ENCODE measurements around the gene C1orf87.
A peak's percentile ranks its signal among the peaks of the same experiment; 100 is the strongest.

C1orf87 gene, protein sequence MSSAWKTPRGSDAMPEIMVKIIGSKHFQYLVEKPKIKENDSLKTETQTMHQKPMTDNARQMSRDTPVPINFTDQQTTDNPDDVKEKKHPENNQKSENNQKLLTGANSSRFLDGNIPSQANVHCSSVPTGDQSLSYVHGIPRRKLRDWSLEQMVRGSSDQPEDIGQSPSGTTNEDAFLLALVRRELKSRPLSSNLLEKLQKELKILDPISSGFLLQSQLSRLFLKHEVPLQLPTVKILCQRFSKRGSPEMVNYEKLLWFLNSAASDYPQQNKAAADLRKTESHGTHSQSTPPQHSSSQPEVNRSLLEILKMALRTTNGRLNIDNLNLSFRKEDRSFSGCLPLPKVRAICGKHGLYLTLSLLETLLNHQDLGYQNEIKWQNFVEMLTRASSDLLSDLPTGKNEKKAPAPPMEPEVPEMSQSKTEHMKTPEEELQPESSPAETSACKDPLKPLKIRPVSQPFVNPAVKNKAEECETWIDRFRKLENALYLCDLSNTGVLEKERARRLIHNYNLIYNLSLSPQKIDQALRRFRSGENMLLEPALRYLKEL

DNA sequence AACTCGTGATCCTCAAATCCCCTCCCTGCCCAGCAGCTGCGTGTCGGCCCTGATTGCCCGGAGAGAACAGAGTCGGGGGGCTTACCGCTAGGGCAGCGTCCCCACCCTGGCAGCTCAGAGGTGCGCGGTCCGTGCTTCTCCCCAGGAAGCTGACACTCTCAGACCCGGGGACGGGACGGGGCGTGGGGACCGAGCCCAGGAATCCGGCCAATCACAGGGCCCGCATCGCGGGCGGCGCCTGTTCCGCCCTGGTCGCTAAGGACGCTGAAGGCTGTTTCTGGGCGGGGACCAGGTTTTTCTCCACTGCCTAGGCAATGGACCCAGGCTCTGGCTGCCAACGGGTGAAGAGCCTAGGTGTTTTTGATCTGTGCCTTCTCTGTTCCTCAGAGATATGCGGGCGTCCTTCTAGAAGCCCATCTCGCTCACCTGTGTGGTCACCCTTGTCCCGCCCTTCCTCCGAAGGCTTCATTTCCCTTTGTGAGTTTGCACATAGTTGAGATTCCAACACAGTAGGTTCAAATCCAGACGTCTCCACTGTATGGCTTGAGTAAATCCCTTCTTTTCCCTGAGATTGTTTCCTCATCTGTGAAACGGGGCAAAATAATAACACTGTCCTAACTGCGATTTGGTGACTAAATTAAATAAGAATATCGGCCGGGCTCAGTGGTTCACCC is at the start of gene C1orf87:
Gene C1orf87, minus strand, starts transcription at position 166 of the 674 bp plus-strand sequence. CDS start 1,127 bp downstream, outside the sequence.
- DNase-seq, result peak; percentile 28

DNA sequence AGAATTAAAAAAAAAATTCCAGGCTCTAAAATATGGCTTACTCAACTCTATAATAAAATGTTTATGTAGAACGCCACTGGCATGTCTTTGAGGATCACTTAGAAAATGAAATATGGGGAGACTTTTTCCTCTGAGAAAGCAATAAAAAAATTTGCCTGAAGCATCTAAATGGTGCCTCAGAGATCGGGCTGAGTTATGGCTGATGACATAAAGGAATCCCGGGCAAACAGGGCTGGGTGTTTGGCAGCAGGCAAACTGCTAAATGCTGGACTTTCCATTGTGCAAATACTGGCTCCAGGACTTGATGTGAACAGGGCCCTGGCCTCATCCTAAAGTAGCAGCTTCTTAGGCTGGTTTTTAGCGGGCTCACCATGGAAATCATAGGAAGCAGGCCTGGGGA is 44.5 kb upstream of the C1orf87 start:
- no peak for DNase-seq

DNA sequence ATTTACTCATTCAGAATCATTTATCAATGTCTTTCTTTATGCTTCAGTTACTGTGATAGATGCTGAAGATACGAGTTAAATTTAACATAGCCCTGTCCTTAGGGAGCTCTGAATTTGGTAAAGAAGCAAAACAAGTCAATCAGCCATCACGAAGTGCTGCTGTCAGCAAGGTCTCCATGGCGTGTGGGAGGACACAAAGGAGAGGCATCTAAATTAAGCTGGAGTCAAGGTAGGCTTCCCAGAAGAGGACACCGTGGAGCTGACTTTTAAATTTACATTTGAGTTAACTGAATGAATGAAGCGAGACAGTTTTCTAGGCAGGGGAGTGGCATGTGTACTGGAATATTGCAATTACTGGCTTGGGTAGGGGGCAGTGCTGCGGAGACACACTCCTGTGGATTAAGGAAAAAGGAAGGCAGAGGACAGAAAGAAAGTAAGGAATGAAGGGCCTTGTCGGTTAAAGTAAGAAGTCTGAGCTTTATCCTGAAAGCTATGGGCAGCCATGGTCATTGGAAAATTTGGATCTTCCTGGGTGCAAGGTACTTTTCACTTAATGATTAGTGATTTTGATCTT is 41.3 kb upstream of the C1orf87 start:
- DNase-seq, result no peak

DNA sequence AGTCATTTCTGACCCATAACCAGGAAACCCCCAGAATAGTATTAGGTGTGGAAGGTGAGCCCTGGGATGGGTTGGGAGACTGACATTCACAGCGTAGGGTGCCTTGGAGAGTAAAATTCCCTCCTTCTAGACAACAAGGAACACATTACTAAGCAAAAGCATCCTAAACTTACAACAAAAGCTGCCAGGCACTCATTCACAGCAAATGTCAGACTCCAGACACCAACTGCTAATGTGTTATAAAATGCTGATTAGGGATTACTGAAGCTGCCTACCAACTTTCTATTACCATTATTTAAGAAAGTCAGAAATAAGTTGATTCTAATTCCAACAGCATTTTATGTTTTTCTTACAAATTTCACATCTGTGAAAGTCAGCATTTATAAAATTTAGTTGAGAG is 40.0 kb upstream of the C1orf87 start:
- no peak for DNase-seq

DNA sequence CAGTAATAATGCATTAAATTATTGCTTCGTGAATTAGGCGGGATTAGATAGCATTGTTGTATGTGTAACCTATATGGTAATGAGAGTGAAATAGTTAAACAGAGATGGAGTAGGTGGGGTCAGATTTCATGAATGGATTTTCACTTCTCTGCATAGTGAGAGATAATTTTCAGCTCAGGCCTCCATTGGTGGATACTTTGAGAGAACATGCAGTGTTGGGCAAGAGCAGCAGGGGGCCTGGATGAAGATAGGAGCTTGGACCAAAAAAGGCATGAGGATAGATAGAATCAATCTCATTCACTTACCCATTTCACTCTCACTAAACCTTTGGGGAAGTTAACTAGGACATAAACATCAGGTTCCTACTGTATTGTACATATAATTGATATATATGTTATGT is 39.5 kb upstream of the C1orf87 start:
- no peak for DNase-seq

DNA sequence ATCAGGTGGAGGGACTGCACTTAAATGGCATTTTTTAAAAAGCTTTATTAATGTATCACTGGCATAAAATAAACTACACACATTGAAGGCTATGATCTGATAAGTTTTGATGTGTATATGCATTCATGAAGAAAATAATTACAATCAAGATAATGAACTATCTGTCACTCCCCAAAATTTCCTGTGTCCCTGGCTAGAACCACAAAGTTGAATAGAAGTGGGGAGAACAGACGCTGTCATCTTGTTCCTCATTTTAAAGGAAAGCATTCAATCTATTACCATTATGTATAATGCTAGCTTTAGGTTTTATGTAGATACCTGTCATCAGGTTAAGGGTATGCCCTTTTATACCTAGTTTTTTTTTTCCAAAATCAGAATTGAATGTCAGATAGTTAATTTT is 38.1 kb upstream of the C1orf87 start:
- no peak for DNase-seq

DNA sequence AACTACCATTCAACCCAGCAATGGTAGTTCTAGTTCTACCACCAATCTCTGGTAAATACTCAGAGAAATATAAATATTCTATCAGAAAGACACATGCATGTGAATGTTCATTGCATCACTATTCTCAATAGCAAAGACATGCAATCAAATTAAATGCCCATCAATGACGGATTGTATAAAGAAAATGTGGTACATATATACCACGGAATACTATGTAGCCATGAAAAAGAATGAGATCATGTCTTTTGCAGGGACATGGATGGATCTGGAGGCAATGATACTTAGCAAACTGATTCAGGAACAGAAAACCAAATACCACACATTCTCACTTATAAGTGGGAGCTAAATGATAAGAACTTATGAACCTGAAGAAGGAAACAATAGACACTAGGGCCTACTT is 37.5 kb upstream of the C1orf87 start:
- no peak for DNase-seq

DNA sequence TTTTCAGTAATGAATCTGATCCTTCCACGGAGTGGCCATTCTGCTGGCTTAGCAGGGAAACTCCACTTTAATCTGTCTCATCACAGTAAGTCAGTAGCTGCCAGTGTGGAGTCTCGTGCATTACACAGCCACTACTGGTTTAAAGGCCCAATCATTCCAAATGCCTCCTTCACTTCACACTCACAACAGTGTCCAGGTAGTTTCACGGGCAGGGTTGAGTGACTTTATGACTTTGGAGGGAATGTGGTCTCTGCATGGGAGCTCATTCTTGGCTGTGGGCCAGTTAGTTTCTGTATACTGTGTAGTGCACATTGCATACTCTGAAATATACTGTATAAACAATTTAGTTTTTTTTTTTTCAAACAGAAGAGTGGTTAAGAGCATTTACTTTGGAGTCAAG is 34.6 kb upstream of the C1orf87 start:
- DNase-seq, result no peak

DNA sequence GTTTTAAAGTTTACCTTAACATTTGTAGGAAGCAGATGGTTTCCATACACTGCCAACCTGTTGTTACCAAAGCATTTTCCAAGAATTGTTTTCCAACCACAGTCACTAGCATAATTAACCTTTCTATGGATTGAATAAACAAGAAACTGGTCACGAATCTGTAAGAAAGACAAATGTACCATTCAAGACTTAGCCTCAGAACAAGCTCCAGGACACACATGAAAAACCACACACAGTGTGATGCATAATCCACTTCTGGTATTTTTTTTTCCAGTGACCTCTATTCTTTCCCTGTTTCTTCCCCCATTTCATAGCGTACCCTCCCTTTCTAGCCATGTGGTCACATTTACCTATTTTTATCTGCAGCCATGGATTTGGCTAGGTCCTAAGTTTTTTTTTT is 29.6 kb upstream of the C1orf87 start:
- no peak for DNase-seq

DNA sequence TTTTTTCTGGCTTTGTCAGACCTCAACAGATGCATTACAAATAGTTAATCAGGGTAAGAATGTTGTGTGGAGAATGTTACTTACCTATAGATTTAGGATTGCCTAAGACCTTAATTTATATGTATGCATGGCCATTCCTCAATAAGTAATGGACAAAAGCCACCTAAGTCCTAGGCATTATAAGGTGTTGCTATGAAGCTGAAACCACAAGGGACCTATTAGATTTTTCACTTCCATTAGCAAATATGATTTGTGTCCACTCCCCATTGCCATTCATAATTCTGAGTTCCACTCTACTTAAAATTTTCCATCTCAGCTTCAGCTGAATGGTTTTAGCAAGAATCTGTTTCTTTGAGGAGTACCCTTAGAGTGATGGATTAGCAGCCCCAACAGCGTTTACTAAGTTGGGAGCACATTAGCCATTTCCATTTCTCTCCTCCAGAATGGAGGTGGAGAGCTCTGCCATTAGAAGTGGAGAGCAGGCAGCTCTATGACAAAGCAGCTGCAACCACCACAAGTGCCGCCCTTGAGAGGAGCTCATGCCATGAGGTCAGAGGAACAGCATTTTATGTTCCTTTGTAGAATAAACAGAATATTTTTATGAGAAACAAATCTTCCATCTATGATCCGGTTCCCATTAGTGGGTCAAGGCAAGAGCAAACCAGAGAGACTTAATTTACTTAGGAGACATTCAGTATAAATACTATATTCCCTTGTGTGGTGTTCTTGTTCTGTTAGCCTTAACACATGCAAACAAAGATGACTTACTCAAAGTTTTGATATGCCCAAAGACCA is 28.9 kb upstream of the C1orf87 start:
- DNase-seq, result no peak

DNA sequence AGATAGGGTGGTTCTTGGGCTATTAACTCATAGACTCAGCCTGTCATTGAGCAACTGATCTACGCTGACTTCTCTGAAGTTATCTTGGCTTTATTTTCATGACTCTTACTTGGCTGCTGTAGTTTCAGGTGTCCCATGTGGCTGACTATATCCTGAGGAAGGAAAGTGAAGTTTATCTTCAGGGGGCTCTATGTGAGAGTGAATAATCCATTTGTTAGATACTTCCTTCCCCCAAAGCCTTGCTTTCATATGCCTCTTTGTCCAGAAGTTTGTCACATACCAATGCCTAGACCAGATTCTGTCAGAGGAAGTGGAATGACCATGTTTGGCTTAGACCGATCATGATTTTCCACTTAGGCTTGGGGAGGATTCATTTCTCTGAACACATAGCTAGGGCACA is 27.9 kb upstream of the C1orf87 start:
- DNase-seq, result no peak

DNA sequence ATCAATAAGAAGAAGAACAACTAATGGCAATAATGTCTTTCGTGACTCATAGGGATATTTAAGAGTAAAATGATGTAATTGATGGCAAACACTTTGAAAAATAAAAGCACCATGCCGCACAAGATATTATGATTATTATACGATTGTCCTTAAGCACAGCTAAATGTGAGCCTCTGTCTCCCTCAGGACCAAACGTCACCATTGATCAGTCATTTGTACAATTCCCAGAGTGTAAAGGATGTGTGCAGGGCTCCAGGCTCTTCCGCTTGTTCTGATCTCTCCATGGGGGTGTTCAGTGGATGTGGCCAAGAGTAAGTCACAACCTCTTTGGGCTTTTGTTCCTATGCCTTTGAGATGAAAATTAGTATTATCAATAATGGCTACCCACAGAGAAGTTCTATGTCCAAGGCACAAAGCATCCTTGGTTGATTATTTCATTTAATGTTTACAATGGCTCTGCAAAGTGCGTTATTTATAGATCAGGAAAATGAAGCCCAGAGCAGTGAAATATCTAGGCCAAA is 17.7 kb upstream of the C1orf87 start:
- peak; percentile 40 for DNase-seq

DNA sequence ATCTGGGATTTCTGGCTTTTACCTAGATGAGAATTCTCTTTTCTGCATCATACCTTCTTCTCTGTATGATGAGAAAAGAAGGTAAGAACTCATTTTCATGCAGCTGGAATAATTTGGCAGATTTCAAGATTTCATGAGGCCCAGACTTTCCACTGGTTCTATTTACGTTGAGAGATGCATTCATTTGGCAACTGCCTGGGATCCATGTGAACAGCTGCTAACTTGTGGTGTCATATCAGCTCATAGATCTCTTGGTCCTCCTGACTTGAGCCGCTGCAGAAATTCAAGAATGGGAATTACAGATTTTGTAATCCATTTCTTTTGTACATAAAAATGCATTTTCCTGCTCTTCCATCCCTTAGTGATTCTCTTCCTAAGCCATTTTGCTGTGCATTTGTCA is 17.1 kb upstream of the C1orf87 start:
- no peak for DNase-seq

DNA sequence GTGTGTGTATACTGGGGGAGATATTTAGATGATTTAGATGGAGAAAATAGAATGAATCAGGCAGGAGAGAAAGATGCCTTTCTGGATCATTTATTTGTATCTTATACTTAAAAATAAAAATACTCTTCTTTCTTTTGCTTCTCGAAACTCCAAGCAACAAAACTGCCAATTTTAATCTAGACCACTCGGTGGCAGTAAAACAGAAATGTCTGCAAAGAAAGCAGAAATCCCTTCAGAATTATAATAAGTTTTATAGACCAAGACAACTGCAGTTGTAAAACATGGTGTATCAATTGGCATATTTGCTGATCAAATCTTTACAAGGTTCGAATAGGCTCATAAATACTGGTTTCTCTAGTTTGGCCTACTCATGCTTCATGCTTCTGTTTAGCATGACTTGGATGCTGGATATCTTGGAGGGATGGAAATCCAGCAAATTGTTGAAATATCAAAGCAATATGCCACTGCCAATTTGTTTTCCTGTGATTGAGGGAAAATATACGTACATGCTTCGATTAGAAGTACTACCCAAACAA is 15.1 kb upstream of the C1orf87 start:
- no peak for DNase-seq

DNA sequence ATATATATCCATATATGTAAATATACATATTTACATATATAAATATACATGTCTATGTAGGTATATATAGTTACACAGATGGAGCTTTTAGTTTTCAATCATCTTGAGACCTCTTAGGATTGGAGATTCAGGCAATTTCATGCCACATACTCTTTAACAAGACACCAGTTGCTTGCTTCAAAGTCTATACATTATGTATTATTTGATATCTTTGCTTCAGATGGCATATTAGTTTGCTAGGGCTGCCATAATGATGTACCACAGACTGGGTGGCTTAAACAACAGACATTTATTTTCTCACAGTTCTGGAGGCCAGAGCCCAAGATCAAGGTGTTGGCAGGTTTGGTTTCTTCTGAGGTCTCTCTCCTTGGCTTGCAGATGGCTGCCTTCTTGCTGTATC is 14.1 kb upstream of the C1orf87 start:
- DNase-seq, result no peak

DNA sequence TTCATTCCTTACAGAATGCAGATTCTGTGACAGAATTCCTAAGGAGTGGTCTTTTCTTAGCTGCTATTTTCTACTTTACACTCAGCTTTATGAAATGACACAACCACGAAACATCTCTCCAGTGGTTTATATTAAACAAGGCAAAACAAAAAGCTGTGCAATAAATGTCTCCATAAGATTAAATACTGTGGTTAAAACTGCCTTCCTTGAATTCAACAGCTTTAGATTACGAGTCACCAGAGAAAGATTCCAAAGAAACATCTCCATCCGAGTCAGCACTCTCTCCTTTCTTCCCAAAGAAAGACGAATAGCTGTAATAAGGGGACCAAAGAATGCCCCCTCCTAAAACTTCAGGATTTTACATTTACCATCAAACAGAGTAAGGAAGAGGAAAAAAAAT is 4.6 kb upstream of the C1orf87 start:
- no peak for DNase-seq

DNA sequence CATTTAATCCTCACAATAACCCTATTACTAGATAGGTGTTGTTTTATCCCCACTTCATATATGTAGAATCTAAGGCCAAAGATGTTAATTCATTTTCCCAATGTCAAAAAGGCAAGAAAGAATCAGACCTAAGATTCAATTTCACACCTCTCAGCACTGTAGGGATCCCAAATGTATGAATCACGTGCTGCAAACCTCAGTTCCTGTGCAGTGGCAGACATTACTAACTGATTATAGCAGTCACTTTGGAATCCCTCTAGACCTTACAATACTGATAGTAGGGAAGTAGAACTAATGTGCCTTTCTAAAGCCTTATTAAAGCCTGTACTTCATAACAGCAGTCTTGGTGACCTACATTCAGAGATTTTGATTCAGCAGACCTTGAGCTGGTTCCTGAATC is 2.3 kb downstream of the C1orf87 start:
- no peak for DNase-seq

DNA sequence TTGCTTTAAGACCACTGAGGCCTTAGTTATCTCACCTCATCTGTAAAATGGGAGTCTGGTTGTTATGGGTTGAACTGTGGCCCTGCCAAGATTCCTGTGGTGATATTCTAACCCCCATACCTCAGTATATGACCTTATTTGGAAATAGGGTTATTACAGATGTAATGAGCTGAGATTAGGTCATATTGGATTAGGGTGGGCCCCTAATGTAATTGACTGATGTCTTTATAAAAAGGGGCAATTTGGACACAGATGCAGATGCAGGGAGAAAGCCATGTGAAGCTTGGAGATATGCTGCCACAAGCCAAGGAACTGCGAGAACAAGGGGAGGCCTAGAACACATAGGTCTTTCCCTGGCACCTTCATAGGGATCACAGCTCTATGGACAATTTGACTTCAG is 3.9 kb downstream of the C1orf87 start:
- DNase-seq, result no peak

DNA sequence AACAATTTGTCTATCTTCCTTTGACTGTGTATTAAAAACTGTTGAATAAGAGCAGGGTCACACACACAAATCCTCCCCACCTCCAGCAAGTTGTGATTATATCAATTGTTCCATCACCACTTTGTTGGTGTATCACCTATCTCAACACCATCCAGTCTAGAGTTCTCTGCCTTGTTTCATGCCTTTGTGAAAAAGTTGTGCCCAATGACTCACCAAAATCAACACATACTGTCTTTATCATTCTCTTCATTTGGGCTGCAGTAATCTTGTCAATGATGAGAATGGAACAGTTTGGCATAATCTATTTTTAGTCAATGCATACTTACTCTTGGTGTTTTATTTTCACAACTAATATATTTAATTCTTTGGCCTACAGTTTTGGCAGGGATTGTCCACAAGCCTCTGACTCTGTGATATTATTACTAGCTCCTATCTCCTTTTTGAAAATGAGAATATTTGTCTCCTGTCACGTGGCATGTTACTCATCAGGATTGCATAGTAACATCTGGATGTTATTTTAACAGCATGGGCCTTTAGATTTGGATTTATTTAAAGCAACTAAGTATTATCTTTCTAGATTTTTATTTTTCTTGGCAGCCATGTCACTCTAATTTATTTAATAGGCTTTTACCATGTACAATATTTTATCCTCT is 5.1 kb downstream of the C1orf87 start:
- no peak for DNase-seq

DNA sequence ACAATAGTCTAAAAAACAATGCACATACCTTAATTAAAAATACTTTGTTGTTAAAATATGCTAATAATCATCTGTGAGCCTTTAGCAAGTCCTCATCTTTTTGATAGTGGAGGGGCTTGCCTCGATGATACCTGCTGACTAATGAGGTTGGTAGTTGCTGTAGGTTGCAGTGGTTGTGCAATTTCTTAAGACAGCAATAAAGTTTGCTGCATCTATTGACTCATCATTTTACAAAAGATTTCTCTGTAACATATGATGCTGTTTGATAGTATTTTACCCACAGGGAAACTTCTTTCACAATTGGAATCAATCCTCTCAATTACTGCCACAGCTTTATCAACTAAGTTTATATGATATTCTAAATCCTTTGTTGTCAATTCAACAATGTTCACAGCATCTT is 7.6 kb downstream of the C1orf87 start:
- DNase-seq, result no peak

DNA sequence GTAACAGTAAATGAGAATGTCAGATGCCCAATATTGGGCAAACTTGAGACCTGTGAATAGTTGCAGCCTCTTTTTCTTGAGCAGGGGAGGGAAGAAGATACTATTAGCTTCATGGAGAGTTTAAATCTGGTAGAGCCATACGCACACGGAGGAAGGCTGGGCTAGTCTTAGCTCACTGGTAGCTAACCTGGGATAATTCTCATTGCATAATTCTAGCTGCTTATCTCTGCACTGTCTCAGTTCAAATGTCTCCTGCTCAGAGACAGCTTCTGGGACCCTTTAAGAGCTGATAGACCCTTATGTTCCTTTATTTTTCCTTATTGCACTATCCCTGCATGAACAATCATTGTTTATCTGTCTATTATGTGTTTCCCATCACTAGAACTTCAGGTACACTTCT is 8.4 kb downstream of the C1orf87 start:
- no peak for DNase-seq

DNA sequence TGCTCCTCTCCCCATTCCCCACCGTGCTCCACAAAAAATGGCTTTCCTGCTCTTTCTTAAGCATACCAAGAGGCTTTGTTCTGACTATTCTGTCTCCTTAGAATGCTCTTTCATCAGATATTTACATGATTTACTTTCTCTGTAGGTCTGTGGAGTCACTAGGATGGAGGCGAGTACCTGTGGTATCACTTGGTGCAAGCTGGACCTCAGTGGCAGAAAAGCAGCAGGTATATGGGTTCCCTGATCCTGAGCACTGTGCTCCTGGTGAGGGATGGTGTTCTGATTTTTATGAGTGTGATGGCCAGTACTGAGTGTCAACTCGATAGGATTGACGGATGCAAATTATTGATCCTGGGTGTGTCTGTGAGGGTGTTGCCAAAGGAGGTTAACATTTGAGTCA is 10.0 kb downstream of the C1orf87 start:
- DNase-seq, result no peak
